ENCODE measurements around the gene LYPD6. TPM values are rescaled to one million over a fixed set of nuclear protein-coding genes. Genes with fewer than 3 reads are reported as not detected.
"Not testable (repeated sequence)": the region's sequence is repeated elsewhere in the genome, so short reads cannot be mapped to it uniquely, and the experiment has no call there.

The LYPD6 gene
- total and polyA plus RNA-seq, 5 donors from 2014 or later, result not detected

- DNase-seq (no peak), ATAC-seq (ENCODE audit: low read depth in 2 of 2) (no peak)
- H3K9me3 ChIP-seq (ENCODE audit: control insufficient read depth in 2 of 2, low read length in 2 of 2), result no peaks in the 10 kb centered on the region
- no peak overlapping the region for H3K27ac ChIP-seq (ENCODE audit: insufficient read depth, low read length, poor library complexity, severe bottlenecking)
- H3K4me3 Mint-ChIP-seq, result peak overlapping the region in 1 of 4 donors; percentile 49
- H3K4me1 Mint-ChIP-seq, result no peaks in the 10 kb centered on the region
- no peaks in the 10 kb centered on the region for H3K4me1 ChIP-seq (ENCODE audit: control insufficient read depth, insufficient read depth, low read length, poor library complexity, severe bottlenecking)
- H3K36me3 ChIP-seq (ENCODE audit: control insufficient read depth, insufficient read depth, low read length), result no peaks in the 10 kb centered on the region
- H3K27me3 Mint-ChIP-seq, result no peaks in the 10 kb centered on the region
- H3K36me3 Mint-ChIP-seq, result no peaks in the 10 kb centered on the region
- H3K27me3 ChIP-seq (ENCODE audit: control insufficient read depth, insufficient read depth, low read length), result no peaks in the 10 kb centered on the region
- no peak overlapping the region for H3K27ac Mint-ChIP-seq
- H3K9me3 Mint-ChIP-seq, result peaks cover 0 to 10% (median 3%) of the 10 kb centered on the region in 7 donors
- H3K4me3 ChIP-seq (ENCODE audit: low read depth, low read length), result no peak overlapping the region
These were observed 162.5 kb downstream of the LYPD6 start for GRCh38 chr2:149492923-149493322.

GRCh38 chr2:149499204-149499603, 168.8 kb downstream of the LYPD6 start:
- ATAC-seq (ENCODE audit: low read depth in 2 of 2); H3K36me3 Mint-ChIP-seq; H3K4me3 Mint-ChIP-seq; H3K27ac ChIP-seq (ENCODE audit: insufficient read depth, low read length, poor library complexity, severe bottlenecking); H3K27me3 ChIP-seq (ENCODE audit: control insufficient read depth, insufficient read depth, low read length); H3K4me3 ChIP-seq (ENCODE audit: low read depth, low read length); H3K27me3 Mint-ChIP-seq; DNase-seq; H3K4me1 Mint-ChIP-seq; H3K36me3 ChIP-seq (ENCODE audit: control insufficient read depth, insufficient read depth, low read length); H3K27ac Mint-ChIP-seq; H3K4me1 ChIP-seq (ENCODE audit: control insufficient read depth, insufficient read depth, low read length, poor library complexity, severe bottlenecking); H3K9me3 ChIP-seq (ENCODE audit: control insufficient read depth in 2 of 2, low read length in 2 of 2): not testable (repeated sequence)
- peaks cover 0 to 14% (median 5%) of the 10 kb centered on the region in 7 donors for H3K9me3 Mint-ChIP-seq

GRCh38 chr2:149506808-149507207, 176.4 kb downstream of the LYPD6 start:
- not testable (repeated sequence) for H3K27me3 ChIP-seq (ENCODE audit: control insufficient read depth, insufficient read depth, low read length); H3K9me3 Mint-ChIP-seq; H3K4me1 ChIP-seq (ENCODE audit: control insufficient read depth, insufficient read depth, low read length, poor library complexity, severe bottlenecking); H3K27ac Mint-ChIP-seq; H3K36me3 ChIP-seq (ENCODE audit: control insufficient read depth, insufficient read depth, low read length); H3K27me3 Mint-ChIP-seq; H3K36me3 Mint-ChIP-seq; H3K27ac ChIP-seq (ENCODE audit: insufficient read depth, low read length, poor library complexity, severe bottlenecking); H3K9me3 ChIP-seq (ENCODE audit: control insufficient read depth in 2 of 2, low read length in 2 of 2); ATAC-seq (ENCODE audit: low read depth in 2 of 2); H3K4me3 Mint-ChIP-seq; DNase-seq; H3K4me3 ChIP-seq (ENCODE audit: low read depth, low read length); H3K4me1 Mint-ChIP-seq

- H3K4me3 ChIP-seq (ENCODE audit: low read depth, low read length), result no peak overlapping the region
- no peaks in the 10 kb centered on the region for H3K4me1 ChIP-seq (ENCODE audit: control insufficient read depth, insufficient read depth, low read length, poor library complexity, severe bottlenecking)
- no peak overlapping the region for H3K27ac Mint-ChIP-seq
- H3K27ac ChIP-seq (ENCODE audit: insufficient read depth, low read length, poor library complexity, severe bottlenecking), result no peak overlapping the region
- ATAC-seq (ENCODE audit: low read depth in 2 of 2), result no peak
- H3K27me3 ChIP-seq (ENCODE audit: control insufficient read depth, insufficient read depth, low read length), result peaks cover 7% of the 10 kb centered on the region
- no peaks in the 10 kb centered on the region for H3K36me3 ChIP-seq (ENCODE audit: control insufficient read depth, insufficient read depth, low read length)
- DNase-seq, result no peak
- no peak overlapping the region for H3K4me3 Mint-ChIP-seq
- H3K9me3 Mint-ChIP-seq, result peaks cover 0 to 8% (median 2%) of the 10 kb centered on the region in 7 donors
- H3K4me1 Mint-ChIP-seq, result no peaks in the 10 kb centered on the region
- no peaks in the 10 kb centered on the region for H3K36me3 Mint-ChIP-seq
- no peaks in the 10 kb centered on the region for H3K9me3 ChIP-seq (ENCODE audit: control insufficient read depth in 2 of 2, low read length in 2 of 2)
- peaks cover 4% of the 10 kb centered on the region for H3K27me3 Mint-ChIP-seq
These were observed 177.6 kb downstream of the LYPD6 start for GRCh38 chr2:149507974-149508373.

GRCh38 chr2:149513461-149513860, 183.1 kb downstream of the LYPD6 start:
- no peak for ATAC-seq (ENCODE audit: low read depth in 2 of 2)
- Histone ChIP-seq H3K27ac (ENCODE audit: insufficient read depth, low read length, poor library complexity, severe bottlenecking) (no peak overlapping the region), H3K9me3 (ENCODE audit: control insufficient read depth in 2 of 2, low read length in 2 of 2) (no peaks in the 10 kb centered on the region), H3K4me1 (ENCODE audit: control insufficient read depth, insufficient read depth, low read length, poor library complexity, severe bottlenecking) (no peaks in the 10 kb centered on the region), H3K36me3 (ENCODE audit: control insufficient read depth, insufficient read depth, low read length) (no peaks in the 10 kb centered on the region), H3K4me3 (ENCODE audit: low read depth, low read length) (no peak overlapping the region), H3K27me3 (ENCODE audit: control insufficient read depth, insufficient read depth, low read length) (peaks cover 6% of the 10 kb centered on the region)
- no peak overlapping the region for H3K27ac Mint-ChIP-seq
- no peaks in the 10 kb centered on the region for H3K36me3 Mint-ChIP-seq
- H3K9me3 Mint-ChIP-seq, result peaks cover 0 to 4% (median 0%) of the 10 kb centered on the region in 7 donors
- no peaks in the 10 kb centered on the region for H3K27me3 Mint-ChIP-seq
- H3K4me3 Mint-ChIP-seq, result no peak overlapping the region
- no peaks in the 10 kb centered on the region for H3K4me1 Mint-ChIP-seq
- no peak for DNase-seq

Measured in CD4-positive, CD25-positive, alpha-beta regulatory T cell (primary cell).